HepG2 (cell line): ENCODE measurements around the gene FANCG. TPM values are rescaled to one million over a fixed set of nuclear protein-coding genes. Genes with fewer than 3 reads are reported as not detected.

Source experiments
- CBX5 ChIP-seq: sonication (generic); formaldehyde crosslinking; IDR thresholded peaks from 2 replicates; pipeline ENCODE4 v1.4.0; 2020; ENCODE audit warnings: missing genetic modification reagents, borderline replicate concordance
- CEBPG ChIP-seq: IDR thresholded peaks from 2 replicates; pipeline ENCODE4 v1.6.1; 2016
- CTCF ChIP-seq: sonication (generic); formaldehyde crosslinking; IDR thresholded peaks from 2 replicates; pipeline ENCODE4 v1.5.0; 2020; ENCODE audit warnings: mild to moderate bottlenecking, missing genetic modification reagents, moderate library complexity
- ESRRA ChIP-seq: sonication (generic); formaldehyde crosslinking; IDR thresholded peaks from 2 replicates; pipeline ENCODE4 v1.5.1; 2020; ENCODE audit warnings: mild to moderate bottlenecking, low read depth, missing genetic modification reagents
- GABPB1 ChIP-seq: IDR thresholded peaks from 2 replicates; pipeline ENCODE4 v1.6.1; 2016; ENCODE audit warnings: mild to moderate bottlenecking, missing genetic modification reagents, moderate library complexity, missing compliant biosample characterization
- HDAC6 ChIP-seq: fragments of 200-600 bp; sonication (generic); IDR thresholded peaks from 2 replicates; pipeline ENCODE4 v1.7.0; 2017; ENCODE audit warnings: mild to moderate bottlenecking, antibody characterized with exemption, low read length, low read depth
- HNF1B ChIP-seq: sonication (generic); formaldehyde crosslinking; IDR thresholded peaks from 2 replicates; pipeline ENCODE4 v1.5.1; 2020; ENCODE audit warnings: mild to moderate bottlenecking, moderate library complexity, missing genetic modification reagents
- HNF4G ChIP-seq, 2 experiments: sonication (generic) in 1 of 2; formaldehyde crosslinking in 1 of 2; IDR thresholded peaks; 2 replicates each; pipeline versions ENCODE4 v1.4.0 to v1.6.1; 2011 to 2020; ENCODE audit warnings: borderline replicate concordance in 2 of 2, low read depth in 2 of 2, mild to moderate bottlenecking in 2 of 2, low read length in 1 of 2, missing genetic modification reagents in 1 of 2, moderate library complexity in 1 of 2
- HNRNPLL ChIP-seq: fragments of 200-400 bp; formaldehyde crosslinking; IDR thresholded peaks from 2 replicates; pipeline ENCODE4 v1.6.1; 2017; ENCODE audit warnings: mild to moderate bottlenecking, low read depth, low read length; ENCODE audit not compliant: poor library complexity, severe bottlenecking
- KDM2A ChIP-seq: sonication (generic); formaldehyde crosslinking; IDR thresholded peaks from 2 replicates; pipeline ENCODE4 v1.4.0; 2020; ENCODE audit warnings: low read depth, missing genetic modification reagents, borderline replicate concordance
- KMT2A ChIP-seq: sonication (generic); formaldehyde crosslinking; IDR thresholded peaks from 2 replicates; pipeline ENCODE4 v1.4.0; 2020; ENCODE audit warnings: missing genetic modification reagents
- PPARG ChIP-seq: conservative IDR thresholded peaks from 2 replicates; pipeline ENCODE4 v1.6.1; 2016; ENCODE audit warnings: missing biosample characterization, missing genetic modification reagents
- RFX1 ChIP-seq: fragments of 450-650 bp; IDR thresholded peaks from 2 replicates; pipeline ENCODE4 v1.6.1; 2017
- RXRB ChIP-seq: IDR thresholded peaks from 2 replicates; pipeline ENCODE4 v1.6.1; 2016; ENCODE audit warnings: borderline replicate concordance, missing genetic modification reagents, missing compliant biosample characterization
- TCF7 ChIP-seq: sonication (generic); IDR thresholded peaks from 2 replicates; pipeline ENCODE4 v1.6.1; 2016; ENCODE audit warnings: antibody characterized with exemption, low read depth
- THAP7 ChIP-seq: sonication (generic); formaldehyde crosslinking; IDR thresholded peaks from 2 replicates; pipeline ENCODE4 v1.8.1; 2023; ENCODE audit warnings: mild to moderate bottlenecking, missing genetic modification reagents
- XRCC5 ChIP-seq: fragments of 200-400 bp; formaldehyde crosslinking; optimal IDR thresholded peaks from 2 replicates; pipeline ENCODE3; 2017; ENCODE audit warnings: mild to moderate bottlenecking, low read length
- ZNF24 ChIP-seq: fragments of 450-650 bp; IDR thresholded peaks from 2 replicates; pipeline ENCODE4 v1.6.1; 2017; ENCODE audit warnings: antibody characterized with exemption, mild to moderate bottlenecking
- ZNF33A ChIP-seq: sonication (generic); formaldehyde crosslinking; IDR thresholded peaks from 2 replicates; pipeline ENCODE4 v1.5.1; 2020; ENCODE audit warnings: missing genetic modification reagents, mild to moderate bottlenecking, moderate library complexity, borderline replicate concordance
- ZNF773 ChIP-seq: sonication (generic); formaldehyde crosslinking; IDR thresholded peaks from 2 replicates; pipeline ENCODE4 v1.4.0; 2020; ENCODE audit warnings: missing genetic modification reagents, borderline replicate concordance
- ZNF776 ChIP-seq: sonication (generic); formaldehyde crosslinking; IDR thresholded peaks from 2 replicates; pipeline ENCODE4 v1.4.0; 2020; ENCODE audit warnings: mild to moderate bottlenecking, missing genetic modification reagents
- ZNF816 ChIP-seq: sonication (generic); formaldehyde crosslinking; IDR thresholded peaks from 2 replicates; pipeline ENCODE4 v1.8.0; 2022; ENCODE audit warnings: missing genetic modification reagents, mild to moderate bottlenecking, borderline replicate concordance
- ZSCAN21 ChIP-seq: sonication (generic); formaldehyde crosslinking; IDR thresholded peaks from 2 replicates; pipeline ENCODE4 v1.8.0; 2022; ENCODE audit warnings: mild to moderate bottlenecking, missing genetic modification reagents, moderate library complexity, borderline replicate concordance
- polyA plus RNA-seq, 8 experiments: library from polyadenylated mRNA; depleted of rRNA in 3 of 8; stranded (reverse) in 7 of 8; unstranded in 1 of 8; fragments of >200 nt; fragmentation: Illumina TruSeq in 4 of 8; extraction: Trizol in 4 of 8; gene quantifications; 2 replicates each; pipeline versions ENCODE4 v1.2.1 to v1.2.3, GENCODE V29; 2011 to 2016; ENCODE audit warnings: low read depth in 4 of 8, missing spikeins in 1 of 8, mixed read lengths in 1 of 8; ENCODE audit not compliant: insufficient read depth in 1 of 8
- total RNA-seq, 5 experiments: library from RNA; depleted of rRNA; stranded (reverse); fragments of >200 nt; fragmentation: Illumina TruSeq; extraction: Trizol; gene quantifications; 2 replicates each; pipeline ENCODE4 v1.2.3, GENCODE V29; 2016; ENCODE audit warnings: low read depth in 1 of 5

FANCG gene
- total and polyA plus RNA-seq, 2 of the 13 experiments (the other 11 are each of a cell fraction or from before 2014, with no cell fraction given), result 14.4 to 45.1 TPM

- TF ChIP-seq HNF1B (CRISPR knock-in tag), result no peak
- no peak for TF ChIP-seq THAP7
- TF ChIP-seq ESRRA, result 0 out of 2 replicates have a peak, but pooled peaks have one; percentile 61
- no peak for TF ChIP-seq ZNF773 (CRISPR knock-in tag)
- peak; percentile 75 for TF ChIP-seq XRCC5
- peak; percentile 94 for TF ChIP-seq CTCF
- TF ChIP-seq TCF7, result no peak
- no peak for TF ChIP-seq HNRNPLL
- TF ChIP-seq HDAC6, result no peak
- TF ChIP-seq KDM2A, result peak; percentile 82; the same call in 1 of the 2 replicates
- TF ChIP-seq GABPB1 (CRISPR knock-in tag), result 0 out of 2 replicates have a peak, but pooled peaks have one; percentile 3
- 0 out of 2 replicates have a peak, but pooled peaks have one; percentile 16 for TF ChIP-seq RXRB
- TF ChIP-seq CBX5, result 0 out of 2 replicates have a peak, but pooled peaks have one; percentile 36
- peak; percentile 34; the same call in 1 of the 2 replicates for TF ChIP-seq CEBPG
- TF ChIP-seq ZNF24, result no peak
- no peak for TF ChIP-seq ZNF776 (CRISPR knock-in tag)
- no peak for TF ChIP-seq RFX1
- TF ChIP-seq KMT2A (CRISPR knock-in tag), result peak; percentile 73; the same call in 1 of the 2 replicates
- TF ChIP-seq ZNF816, result 0 out of 2 replicates have a peak, but pooled peaks have one; percentile 56
- TF ChIP-seq HNF4G (IDR thresholded peaks at IDR 0.05; ENCODE audit: borderline replicate concordance, low read depth, low read length), result no peak
- TF ChIP-seq HNF4G (CRISPR knock-in tag; IDR thresholded peaks at IDR 0.05; ENCODE audit: borderline replicate concordance, low read depth), result no peak
- 0 out of 2 replicates have a peak, but pooled peaks have one; percentile 35 for TF ChIP-seq PPARG (CRISPR knock-in tag)
- no peak for TF ChIP-seq ZSCAN21
- no peak for TF ChIP-seq ZNF33A
These were observed 37.3 kb upstream of the FANCG start (continued) for GRCh38 chr9:35116898-35117551.
